HG02642 (cell line): ENCODE data around the gene AQP4.
A peak's percentile ranks its signal among the peaks of the same experiment; 100 is the strongest.

Source experiments
- ATAC-seq: cut with Tn5 transposase; IDR thresholded peaks from one replicate; pipeline ENCODE4 v1.9.1; 2021; ENCODE audit warnings: mild to moderate bottlenecking; ENCODE audit not compliant: unreplicated experiment, poor library complexity

AQP4 gene

GRCh38 chr18:26865557-26865956 is at the start of gene AQP4:
Gene AQP4, minus strand, starts transcription at chr18:26865707. Its CDS starts 18 bp downstream, at chr18:26865689.
- no peak for ATAC-seq

- ATAC-seq = no peak
These were observed 46.3 kb upstream of the AQP4 start for GRCh38 chr18:26911840-26912239.

- no peak for ATAC-seq
These were observed 44.2 kb upstream of the AQP4 start for GRCh38 chr18:26909599-26910290.

GRCh38 chr18:26908906-26909305 is 43.4 kb upstream of the AQP4 start:
- ATAC-seq = no peak

DNA sequence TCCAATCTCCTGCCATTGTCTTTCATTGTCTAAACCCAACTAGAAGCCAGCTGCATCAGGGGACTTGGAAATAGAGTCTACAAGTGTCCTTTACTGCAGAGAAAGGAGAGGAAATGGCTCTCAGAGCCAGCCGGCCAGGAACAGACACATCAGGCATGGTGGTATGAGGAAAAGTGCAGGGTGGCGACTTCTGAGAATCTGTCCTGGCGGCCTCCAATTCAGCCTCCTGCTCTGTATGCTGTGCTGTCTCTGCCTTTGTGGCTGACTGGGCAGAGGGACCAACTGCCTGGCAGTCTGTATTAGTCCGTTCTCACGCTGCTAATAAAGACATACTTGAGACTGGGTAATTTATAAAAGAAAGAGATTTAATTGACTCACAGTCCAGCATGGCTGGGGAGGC is 36.8 kb upstream of the AQP4 start:
- no peak for ATAC-seq

GRCh38 chr18:26901020-26901419 is 35.5 kb upstream of the AQP4 start:
- ATAC-seq = no peak

DNA sequence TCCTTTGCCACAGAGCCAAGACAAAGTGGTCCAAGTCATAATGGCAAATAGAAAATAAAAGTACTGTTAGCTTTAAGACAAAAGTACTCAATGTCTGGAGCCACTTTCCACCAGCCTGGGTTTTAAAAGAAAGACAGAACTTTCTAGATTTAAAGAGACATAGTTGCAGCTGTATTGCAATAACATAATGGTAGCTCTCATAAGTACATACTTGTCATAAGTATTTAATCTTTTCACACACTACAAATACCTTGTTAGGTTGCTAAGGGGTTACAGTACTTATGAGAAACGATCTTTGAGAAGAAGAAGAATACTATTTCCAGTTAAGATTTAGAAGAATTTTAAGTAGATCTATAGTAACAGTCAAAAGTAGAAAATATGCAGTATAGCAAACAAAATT is 28.9 kb upstream of the AQP4 start:
- no peak for ATAC-seq

DNA sequence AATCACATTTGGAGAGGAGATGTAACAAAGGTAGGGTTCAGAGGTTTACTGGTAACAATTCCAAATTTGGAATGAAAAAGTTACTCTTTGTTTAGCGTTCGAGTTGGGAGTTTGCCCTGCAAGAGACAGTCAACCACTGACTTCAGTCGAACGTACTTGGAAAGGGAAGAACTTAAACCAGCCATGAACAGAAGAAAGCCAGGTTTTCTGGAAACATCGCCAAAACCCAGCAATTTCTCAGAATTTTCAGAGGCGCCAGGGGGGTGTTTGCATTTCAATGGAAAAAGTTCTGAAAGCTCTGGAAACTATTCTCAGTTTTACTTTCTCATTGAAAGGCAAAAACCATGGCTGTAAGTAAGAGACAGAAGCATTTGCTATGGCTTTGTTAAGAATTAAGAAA is 28.5 kb upstream of the AQP4 start:
- no peak for ATAC-seq

DNA sequence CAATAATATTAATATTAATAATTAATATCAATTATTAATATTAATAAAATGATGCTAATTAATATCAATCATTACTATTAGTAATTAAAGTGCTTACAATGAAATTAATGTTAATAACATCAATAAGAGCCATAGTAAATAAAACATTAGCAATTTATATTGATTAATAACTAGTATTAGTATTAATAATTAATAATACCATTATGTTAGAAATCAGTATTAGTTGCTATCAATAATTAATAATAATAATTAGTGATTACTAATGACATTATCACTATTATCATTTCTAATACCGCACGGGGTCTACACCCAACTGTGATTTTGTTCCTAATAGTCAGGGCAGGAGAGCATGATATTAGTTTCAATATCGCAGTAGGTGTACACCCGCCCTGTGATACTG is 22.8 kb upstream of the AQP4 start:
- ATAC-seq = no peak

DNA sequence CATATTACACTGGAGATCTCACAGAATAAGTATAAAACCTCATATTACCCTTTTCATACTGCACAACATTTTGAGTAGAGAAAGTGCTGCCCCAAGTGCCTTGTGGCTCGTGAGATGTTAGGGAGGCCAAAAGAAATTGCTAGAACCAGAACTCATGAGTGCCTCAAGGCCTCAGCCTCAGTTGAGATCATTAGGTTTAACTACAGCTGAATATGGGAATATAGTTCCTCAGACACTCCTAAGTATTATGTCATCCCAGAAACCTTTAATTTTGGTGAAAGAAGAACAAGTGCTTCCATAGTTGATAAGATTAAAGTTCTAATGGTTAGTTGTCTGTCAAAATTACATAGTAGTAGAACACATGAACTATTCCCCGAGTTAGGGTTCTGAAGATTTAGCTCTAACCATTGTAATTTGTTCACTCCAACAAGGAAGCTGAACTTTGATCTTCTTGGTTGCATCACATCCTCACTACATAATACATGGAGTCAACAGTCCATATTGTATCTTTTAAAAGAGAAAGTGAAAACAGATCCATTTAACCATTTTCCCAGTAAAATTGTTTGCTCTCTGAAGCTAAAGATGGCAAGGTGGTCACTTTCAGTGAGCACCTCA is 9.6 kb upstream of the AQP4 start:
- no peak for ATAC-seq

- no peak for ATAC-seq
These were observed 8.8 kb upstream of the AQP4 start for GRCh38 chr18:26874283-26874682.

DNA sequence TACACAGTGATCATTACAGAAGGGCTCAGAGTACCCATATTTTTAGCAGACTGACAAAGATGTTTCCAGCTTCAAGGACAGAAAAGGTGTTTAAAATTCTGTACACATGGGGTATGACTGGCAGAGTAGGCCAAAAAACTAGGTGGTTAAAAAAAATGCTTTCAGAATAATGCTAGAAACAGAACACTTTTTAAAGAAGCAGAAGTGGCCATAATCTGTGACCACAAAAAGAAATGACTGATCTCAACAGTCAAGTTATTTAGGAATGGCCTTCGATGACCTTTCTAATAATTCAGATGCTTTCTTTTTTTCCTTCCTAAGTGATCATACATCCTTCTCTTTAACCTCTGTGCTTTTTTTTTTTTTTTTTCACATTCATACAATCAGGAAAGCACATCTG is 4.1 kb upstream of the AQP4 start:
- ATAC-seq = no peak

DNA sequence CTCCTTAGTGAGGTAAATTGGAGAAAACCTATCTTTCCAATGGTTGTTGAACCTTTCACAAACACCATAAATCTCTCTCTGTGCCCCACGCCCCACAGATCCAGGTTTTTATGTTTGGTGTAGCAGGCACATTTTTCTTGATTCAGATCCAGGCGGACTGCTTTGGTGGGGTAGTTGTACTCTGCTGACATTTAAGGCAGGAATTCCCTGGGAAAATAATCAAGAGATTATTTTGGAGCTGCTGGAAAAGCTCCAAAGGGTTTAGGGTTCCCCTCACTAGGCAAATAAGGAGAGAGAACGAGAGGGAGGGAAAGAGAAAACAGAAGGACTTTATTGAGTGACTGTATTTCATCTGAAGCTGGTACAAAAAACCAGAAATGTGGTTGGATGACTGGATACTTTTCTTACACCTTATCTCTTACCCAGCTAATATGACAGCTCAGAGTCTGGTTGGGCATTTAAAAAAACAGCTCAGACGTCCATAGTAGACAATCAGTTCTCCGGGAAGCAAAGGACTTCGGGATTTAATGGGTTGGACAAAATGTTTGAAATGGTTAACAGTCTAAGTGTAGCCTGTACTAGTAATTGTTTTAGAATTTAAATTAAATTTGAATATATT is 3.6 kb upstream of the AQP4 start:
- ATAC-seq = no peak

DNA sequence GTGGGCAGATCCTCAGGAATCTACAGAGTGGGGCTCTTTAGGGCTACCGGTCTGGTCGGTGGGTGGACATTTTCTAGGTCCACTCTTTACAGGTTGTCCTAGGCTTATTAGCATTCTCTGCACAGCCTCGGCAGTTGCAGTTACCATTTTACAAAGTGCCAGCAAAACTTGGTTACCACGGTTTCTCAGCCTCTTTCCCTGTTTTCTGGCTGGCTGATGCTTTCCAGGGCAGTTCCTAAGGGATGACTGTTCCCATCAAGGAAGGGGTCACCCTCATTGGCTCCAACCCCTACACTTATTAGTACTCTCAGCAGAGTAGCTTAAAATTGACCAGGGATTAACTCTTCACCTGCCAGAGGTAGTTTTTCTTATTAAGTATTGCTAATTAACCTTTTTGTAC is 2.0 kb upstream of the AQP4 start:
- ATAC-seq = no peak

- peak; percentile 49 for ATAC-seq
These were observed 849 bp downstream of the AQP4 start for GRCh38 chr18:26864658-26865057.

DNA sequence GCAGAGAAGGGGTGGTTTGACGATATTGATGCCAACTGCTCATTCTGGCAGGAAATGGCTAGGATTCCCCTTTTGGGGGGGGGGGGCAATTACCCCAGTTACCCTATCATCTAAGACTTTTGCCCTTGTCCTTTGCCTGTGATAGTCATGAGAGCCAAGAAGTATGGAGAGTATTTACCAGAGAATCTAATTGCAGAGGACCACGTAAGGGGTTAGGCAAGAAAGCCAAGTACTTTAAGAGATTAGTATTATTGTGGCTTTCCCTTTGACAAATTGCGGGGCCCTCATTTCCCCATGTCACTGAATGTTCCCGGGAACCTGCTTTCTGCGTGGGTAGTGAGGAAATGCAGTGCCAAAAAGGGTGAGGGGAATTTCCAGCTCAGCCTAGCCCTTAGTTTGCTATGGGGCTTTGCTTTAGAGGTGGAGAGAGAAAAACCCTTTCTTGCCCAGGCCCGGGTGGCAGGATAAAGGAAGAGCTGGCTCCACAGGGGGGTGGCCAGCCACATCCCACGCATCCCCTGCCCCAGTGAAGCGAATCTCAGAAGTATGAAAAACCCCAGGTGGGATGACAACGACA is 1.5 kb downstream of the AQP4 start:
- peak; percentile 19 for ATAC-seq

DNA sequence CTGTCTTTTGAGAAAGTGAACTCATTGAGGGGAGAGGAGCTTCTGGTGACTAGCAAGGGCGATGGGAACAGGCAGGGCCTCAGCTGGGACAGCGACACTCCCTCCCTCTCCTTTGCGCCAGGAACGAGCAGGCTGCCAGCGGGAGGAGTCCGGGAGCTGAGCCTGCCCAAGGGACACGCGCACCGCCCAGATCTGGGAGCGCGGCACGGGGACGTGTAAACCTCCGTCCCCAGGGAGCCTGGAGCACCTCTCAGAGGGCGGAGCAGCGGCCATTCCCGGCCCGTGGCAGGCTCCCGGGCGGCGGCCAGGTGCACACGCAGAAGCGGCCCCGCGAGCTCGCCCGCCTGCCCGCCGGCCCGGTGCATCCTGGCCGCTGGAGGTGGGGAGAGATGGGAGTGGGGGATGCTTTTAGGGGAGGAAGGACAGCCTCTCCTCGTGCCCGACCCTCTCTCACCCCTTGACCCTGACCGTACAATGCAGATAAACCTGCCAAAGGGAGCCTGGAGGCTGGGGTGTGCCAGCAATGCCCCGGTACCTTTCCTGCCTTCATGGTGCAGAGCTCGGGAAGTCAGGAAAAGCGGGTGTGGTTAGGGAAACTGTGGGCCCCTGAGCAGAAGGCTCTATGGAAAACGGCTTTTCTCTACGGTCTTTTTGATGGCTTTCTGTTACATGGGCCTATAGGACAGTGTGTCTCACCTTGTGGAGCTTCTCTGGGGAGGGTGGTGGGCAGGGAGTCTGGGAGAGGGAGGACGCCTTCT is 2.2 kb downstream of the AQP4 start:
- ATAC-seq = peak; percentile 19

DNA sequence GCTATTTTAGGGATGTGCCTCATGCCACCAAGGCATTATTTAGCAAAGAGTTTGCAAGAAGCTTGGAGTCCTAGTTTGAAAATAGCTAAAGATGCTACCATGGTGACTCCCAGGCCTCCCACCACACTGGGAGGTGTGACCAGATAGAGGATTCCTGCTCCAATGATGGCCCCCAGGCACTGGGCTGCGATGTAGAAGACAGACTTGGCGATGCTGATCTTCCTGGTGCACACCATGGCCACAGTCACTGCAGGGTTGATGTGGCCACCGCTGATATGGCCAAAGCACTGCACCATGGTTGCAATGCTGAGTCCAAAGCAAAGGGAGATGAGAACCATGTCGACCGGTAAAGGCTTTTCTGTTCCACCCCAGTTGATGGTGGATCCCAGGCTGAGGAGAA is 3.4 kb downstream of the AQP4 start:
- no peak for ATAC-seq

DNA sequence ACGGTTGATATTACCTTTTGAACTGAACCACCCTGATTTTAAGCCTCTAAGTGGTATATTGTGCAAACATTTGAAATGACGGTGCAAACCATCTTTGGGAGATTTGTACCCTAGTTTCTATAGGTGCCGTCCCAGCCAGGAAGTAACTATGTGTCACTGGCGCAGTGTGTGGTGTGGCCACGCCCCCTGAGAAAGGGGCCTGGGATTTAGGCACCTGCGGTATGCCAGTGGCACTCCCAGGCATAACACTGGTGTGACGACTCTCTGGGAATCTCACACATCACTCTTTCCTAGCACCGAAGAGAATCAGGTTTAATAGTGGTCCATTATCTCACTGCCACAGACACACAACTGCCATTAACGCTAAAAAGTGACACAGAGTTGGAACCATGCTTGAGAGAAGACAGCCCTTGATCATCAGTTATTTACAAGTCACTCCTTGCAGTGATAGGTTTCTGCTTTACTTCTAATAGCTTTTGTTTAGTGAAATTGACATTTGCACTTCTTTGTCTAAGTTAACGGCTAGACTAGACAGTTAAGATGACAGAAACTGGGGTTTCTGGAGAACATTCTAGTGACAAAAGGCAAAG is 11.1 kb downstream of the AQP4 start:
- no peak for ATAC-seq

DNA sequence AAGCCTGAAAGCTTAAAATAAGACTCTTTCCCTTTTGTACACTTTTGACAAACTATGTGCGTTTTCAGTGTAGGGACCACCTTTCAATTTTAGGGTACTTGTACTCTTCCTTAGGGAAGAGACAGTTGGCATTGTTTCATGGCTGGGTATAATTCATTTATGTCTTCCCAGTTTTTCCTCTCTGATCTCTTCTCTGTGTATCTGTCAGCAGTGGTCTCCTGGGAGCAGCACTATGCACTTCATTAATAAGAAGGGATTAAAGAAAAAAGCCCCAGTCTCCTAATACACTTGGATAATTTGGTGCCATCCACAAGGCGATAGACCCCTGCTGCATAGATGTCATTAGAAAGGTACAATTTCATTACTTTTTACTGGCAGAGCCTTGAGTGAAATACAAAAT is 12.1 kb downstream of the AQP4 start:
- no peak for ATAC-seq
